ENCODE results near the gene FBXO38.

Gene FBXO38

GRCh38 chr5:148403344-148403743, 19.6 kb downstream of the FBXO38 start:
- H3K4me3 ChIP-seq (replicated peaks; ENCODE audit: low read depth, low read length) = no peak overlapping the region
- H3K27me3 ChIP-seq (replicated peaks; ENCODE audit: control insufficient read depth, insufficient read depth, low read length) = no peaks in the 10 kb centered on the region
- TF ChIP-seq, protein P1, sequence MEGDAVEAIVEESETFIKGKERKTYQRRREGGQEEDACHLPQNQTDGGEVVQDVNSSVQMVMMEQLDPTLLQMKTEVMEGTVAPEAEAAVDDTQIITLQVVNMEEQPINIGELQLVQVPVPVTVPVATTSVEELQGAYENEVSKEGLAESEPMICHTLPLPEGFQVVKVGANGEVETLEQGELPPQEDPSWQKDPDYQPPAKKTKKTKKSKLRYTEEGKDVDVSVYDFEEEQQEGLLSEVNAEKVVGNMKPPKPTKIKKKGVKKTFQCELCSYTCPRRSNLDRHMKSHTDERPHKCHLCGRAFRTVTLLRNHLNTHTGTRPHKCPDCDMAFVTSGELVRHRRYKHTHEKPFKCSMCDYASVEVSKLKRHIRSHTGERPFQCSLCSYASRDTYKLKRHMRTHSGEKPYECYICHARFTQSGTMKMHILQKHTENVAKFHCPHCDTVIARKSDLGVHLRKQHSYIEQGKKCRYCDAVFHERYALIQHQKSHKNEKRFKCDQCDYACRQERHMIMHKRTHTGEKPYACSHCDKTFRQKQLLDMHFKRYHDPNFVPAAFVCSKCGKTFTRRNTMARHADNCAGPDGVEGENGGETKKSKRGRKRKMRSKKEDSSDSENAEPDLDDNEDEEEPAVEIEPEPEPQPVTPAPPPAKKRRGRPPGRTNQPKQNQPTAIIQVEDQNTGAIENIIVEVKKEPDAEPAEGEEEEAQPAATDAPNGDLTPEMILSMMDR (IDR thresholded peaks at IDR 0.05; ENCODE audit: insufficient read depth, low read length, poor library complexity, severe bottlenecking) = no peak
- peak; percentile 17 for DNase-seq (ENCODE audit: extremely low read depth, insufficient read length)
- H3K36me3 ChIP-seq (ENCODE audit: control insufficient read depth, insufficient read depth, low read length) = peaks cover 5% of the 10 kb centered on the region

DNA sequence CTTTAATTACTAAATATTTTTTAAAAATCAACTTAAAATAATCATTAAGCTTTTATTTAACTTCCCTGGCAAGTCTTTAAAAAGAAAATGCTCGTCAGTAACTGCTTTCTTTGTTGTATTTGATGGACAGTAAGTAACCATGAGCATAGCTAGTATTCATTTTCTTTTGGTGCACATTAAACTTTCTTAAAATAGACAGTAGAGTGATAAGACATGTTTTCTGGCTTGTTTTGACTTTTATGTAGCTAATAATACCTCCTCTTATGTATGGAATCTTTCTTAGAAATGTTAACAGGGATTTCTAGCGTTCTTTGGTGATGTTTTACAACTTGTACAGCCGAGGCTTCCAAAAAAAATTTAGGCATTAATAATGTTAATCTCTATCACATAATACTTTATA, 22.6 kb downstream of the FBXO38 start:
- peaks cover 10% of the 10 kb centered on the region for H3K36me3 ChIP-seq (ENCODE audit: control insufficient read depth, insufficient read depth, low read length)
- no peaks in the 10 kb centered on the region for H3K27me3 ChIP-seq (replicated peaks; ENCODE audit: control insufficient read depth, insufficient read depth, low read length)
- DNase-seq (ENCODE audit: extremely low read depth, insufficient read length) = no peak
- TF ChIP-seq, protein P1 (IDR thresholded peaks at IDR 0.05; ENCODE audit: insufficient read depth, low read length, poor library complexity, severe bottlenecking) = no peak
- H3K4me3 ChIP-seq (replicated peaks; ENCODE audit: low read depth, low read length) = no peak overlapping the region

GRCh38 chr5:148408092-148408491, 24.3 kb downstream of the FBXO38 start:
- Histone ChIP-seq H3K36me3 (ENCODE audit: control insufficient read depth, insufficient read depth, low read length) (peaks cover 7% of the 10 kb centered on the region), H3K27me3 (replicated peaks; ENCODE audit: control insufficient read depth, insufficient read depth, low read length) (no peaks in the 10 kb centered on the region), H3K4me3 (replicated peaks; ENCODE audit: low read depth, low read length) (no peak overlapping the region)
- DNase-seq (ENCODE audit: extremely low read depth, insufficient read length) = no peak
- TF ChIP-seq, protein P1 (IDR thresholded peaks at IDR 0.05; ENCODE audit: insufficient read depth, low read length, poor library complexity, severe bottlenecking) = no peak

DNA sequence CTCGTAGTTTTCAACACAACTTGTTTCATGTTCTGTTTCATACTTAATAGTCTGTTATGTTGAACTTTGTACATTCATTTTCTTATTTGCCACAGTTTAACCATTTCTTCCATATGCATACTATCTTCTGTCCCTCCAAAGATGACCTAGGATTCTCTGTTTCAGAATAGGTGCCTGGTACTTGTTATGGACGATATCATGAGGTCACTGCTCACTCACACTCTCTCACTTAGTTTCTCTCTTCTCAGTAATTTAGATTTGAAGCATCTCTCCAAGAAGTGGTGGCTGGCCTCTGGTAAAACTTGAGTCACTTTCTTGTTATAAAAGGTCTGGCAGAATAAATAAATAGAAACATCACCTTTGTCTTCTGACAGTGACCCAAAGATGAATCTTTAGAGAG, 28.4 kb downstream of the FBXO38 start:
- no peak for DNase-seq (ENCODE audit: extremely low read depth, insufficient read length)
- TF ChIP-seq, protein P1 (IDR thresholded peaks at IDR 0.05; ENCODE audit: insufficient read depth, low read length, poor library complexity, severe bottlenecking) = no peak
- H3K4me3 ChIP-seq (replicated peaks; ENCODE audit: low read depth, low read length) = no peak overlapping the region
- peaks cover 8% of the 10 kb centered on the region for H3K36me3 ChIP-seq (ENCODE audit: control insufficient read depth, insufficient read depth, low read length)
- H3K27me3 ChIP-seq (replicated peaks; ENCODE audit: control insufficient read depth, insufficient read depth, low read length) = no peaks in the 10 kb centered on the region

DNA sequence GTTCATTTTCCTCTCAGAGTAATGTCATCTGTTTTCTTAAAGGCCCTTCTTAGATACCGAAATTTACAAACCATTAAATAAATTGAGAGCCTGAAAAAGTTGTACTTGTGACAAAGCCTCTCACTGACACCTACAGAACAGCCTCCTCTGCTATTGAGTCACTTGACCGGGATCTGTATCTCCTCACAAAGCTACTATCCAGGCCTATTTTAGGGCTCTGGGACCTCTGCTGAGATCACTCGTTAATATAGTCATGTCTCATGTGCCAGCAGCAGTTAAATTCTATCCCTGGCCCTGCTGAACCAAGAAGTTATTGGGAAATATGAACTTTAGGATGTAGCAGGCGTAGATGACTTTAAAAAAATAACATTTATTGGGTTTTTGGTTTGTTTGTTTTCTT, 31.1 kb downstream of the FBXO38 start:
- no peak for DNase-seq (ENCODE audit: extremely low read depth, insufficient read length)
- Histone ChIP-seq H3K36me3 (ENCODE audit: control insufficient read depth, insufficient read depth, low read length) (peaks cover 6% of the 10 kb centered on the region), H3K4me3 (replicated peaks; ENCODE audit: low read depth, low read length) (no peak overlapping the region), H3K27me3 (replicated peaks; ENCODE audit: control insufficient read depth, insufficient read depth, low read length) (no peaks in the 10 kb centered on the region)
- TF ChIP-seq, protein P1 (IDR thresholded peaks at IDR 0.05; ENCODE audit: insufficient read depth, low read length, poor library complexity, severe bottlenecking) = no peak

GRCh38 chr5:148416416-148416815, 32.7 kb downstream of the FBXO38 start:
- DNase-seq (ENCODE audit: extremely low read depth, insufficient read length) = no peak
- Histone ChIP-seq H3K4me3 (replicated peaks; ENCODE audit: low read depth, low read length) (no peak overlapping the region), H3K27me3 (replicated peaks; ENCODE audit: control insufficient read depth, insufficient read depth, low read length) (no peaks in the 10 kb centered on the region), H3K36me3 (ENCODE audit: control insufficient read depth, insufficient read depth, low read length) (peaks cover 3% of the 10 kb centered on the region)
- TF ChIP-seq, protein P1 (IDR thresholded peaks at IDR 0.05; ENCODE audit: insufficient read depth, low read length, poor library complexity, severe bottlenecking) = no peak

All from GM06990 (cell line).